ENCODE results near the gene ALOX12. TPM values are rescaled to one million over a fixed set of nuclear protein-coding genes. Genes with fewer than 3 reads are reported as not detected.
"Not testable (repeated sequence)": the region's sequence is repeated elsewhere in the genome, so short reads cannot be mapped to it uniquely, and the experiment has no call there.

The ALOX12 gene
- total and polyA plus RNA-seq, 10 donors: 0.15 to 2.5 (median 1.2) TPM

- intact Hi-C loops (cut with DNase I; ENCODE audit: low total_unique reads): no loop called here
- no peaks in the 10 kb centered on the region for H3K27me3 ChIP-seq (replicated peaks in 1 of 7)
- no peak overlapping the region for H3K27ac ChIP-seq
- H3K9me3 ChIP-seq: no peaks in the 10 kb centered on the region
- no peaks in the 10 kb centered on the region for H3K36me3 ChIP-seq
- peaks cover 0 to 7% (median 0%) of the 10 kb centered on the region in 6 donors for H3K4me1 ChIP-seq
- no peak for DNase-seq
- no peak overlapping the region for H3K4me3 ChIP-seq
- 84 to 93% (median 91%) methylated on average over 5 of the region's 5 CpGs for WGBS, 5 donors
- TF ChIP-seq POLR2AphosphoS5 (IDR thresholded peaks at IDR 0.05) (no peak), POLR2A (IDR thresholded peaks at IDR 0.05) (no peak), CTCF (IDR thresholded peaks at IDR 0.05 in 8 of 11, conservative IDR thresholded peaks at IDR 0.05 in 3 of 11) (no peak)
Measured at GRCh38 chr17:6953689-6954088, 42.2 kb upstream of the ALOX12 start.

DNA sequence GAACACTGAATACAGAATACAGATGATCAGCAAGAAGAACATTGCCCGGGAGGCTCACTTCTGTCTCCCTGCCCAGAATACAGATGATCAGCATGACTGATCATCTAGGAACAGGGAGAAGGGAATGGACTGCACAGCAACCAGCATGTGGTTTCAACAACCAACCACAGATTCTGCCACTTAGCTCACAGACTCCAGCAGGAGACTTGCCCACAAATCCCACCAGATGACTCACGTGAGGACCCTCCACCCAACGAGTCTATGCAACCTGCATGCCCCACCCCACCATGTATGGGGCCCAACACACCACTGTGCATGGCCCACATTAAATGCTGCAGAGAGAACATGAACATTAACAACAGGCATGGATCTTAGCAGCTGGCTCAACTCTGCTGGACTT is 36.1 kb upstream of the ALOX12 start:
- DNase-seq: no peak
- H3K4me1 ChIP-seq: no peaks in the 10 kb centered on the region
- no peak for TF ChIP-seq POLR2AphosphoS5 (IDR thresholded peaks at IDR 0.05)
- TF ChIP-seq CTCF (IDR thresholded peaks at IDR 0.05 in 8 of 11, conservative IDR thresholded peaks at IDR 0.05 in 3 of 11): no peak
- no peak for TF ChIP-seq POLR2A (IDR thresholded peaks at IDR 0.05)
- H3K4me3 ChIP-seq: no peak overlapping the region
- H3K27me3 ChIP-seq (replicated peaks in 1 of 7): no peaks in the 10 kb centered on the region
- 75 to 87% (median 83%) methylated on average over 3 of the region's 3 CpGs for WGBS, 5 donors
- no peak overlapping the region for H3K27ac ChIP-seq
- H3K36me3 ChIP-seq: no peaks in the 10 kb centered on the region
- intact Hi-C loops (cut with DNase I; ENCODE audit: low total_unique reads): no loop called here
- H3K9me3 ChIP-seq: no peaks in the 10 kb centered on the region

GRCh38 chr17:6969323-6969726 is 26.5 kb upstream of the ALOX12 start:
- no peak overlapping the region for H3K4me3 ChIP-seq
- H3K27me3 ChIP-seq (replicated peaks in 1 of 7): no peaks in the 10 kb centered on the region
- no peak for TF ChIP-seq POLR2A (IDR thresholded peaks at IDR 0.05)
- TF ChIP-seq CTCF (IDR thresholded peaks at IDR 0.05 in 8 of 11, conservative IDR thresholded peaks at IDR 0.05 in 3 of 11): no peak
- no peak for TF ChIP-seq POLR2AphosphoS5 (IDR thresholded peaks at IDR 0.05)
- no peak for DNase-seq
- no peaks in the 10 kb centered on the region for H3K36me3 ChIP-seq
- WGBS, 5 donors: 49 to 84% (median 58%) methylated on average over 4 of the region's 4 CpGs
- H3K9me3 ChIP-seq: no peaks in the 10 kb centered on the region
- intact Hi-C loops (cut with DNase I; ENCODE audit: low total_unique reads): no loop called here
- no peaks in the 10 kb centered on the region for H3K4me1 ChIP-seq
- H3K27ac ChIP-seq: no peak overlapping the region

DNA sequence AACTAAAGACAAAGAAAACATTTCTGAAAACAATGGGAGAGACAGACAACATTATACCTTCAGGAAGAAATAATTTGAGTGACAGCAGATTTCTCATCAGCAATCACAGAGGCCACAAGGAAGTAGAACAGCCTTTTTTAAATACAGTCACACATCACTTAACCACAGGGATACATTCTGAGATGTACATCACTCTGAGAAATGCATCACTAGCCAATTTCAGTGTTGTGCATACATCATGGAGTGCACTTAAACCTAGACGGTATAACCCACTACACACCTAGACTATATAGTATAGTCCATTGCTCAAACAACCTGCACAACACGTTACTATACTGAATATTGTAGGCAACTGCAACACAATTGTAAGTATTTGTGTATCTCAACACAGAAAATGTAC is 24.9 kb upstream of the ALOX12 start:
- no peaks in the 10 kb centered on the region for H3K4me1 ChIP-seq
- 73 to 97% (median 80%) methylated on average over 2 of the region's 2 CpGs for WGBS, 5 donors
- no peak for TF ChIP-seq POLR2A (IDR thresholded peaks at IDR 0.05)
- TF ChIP-seq POLR2AphosphoS5 (IDR thresholded peaks at IDR 0.05): no peak
- TF ChIP-seq CTCF (IDR thresholded peaks at IDR 0.05 in 8 of 11, conservative IDR thresholded peaks at IDR 0.05 in 3 of 11): no peak
- H3K27ac ChIP-seq: no peak overlapping the region
- H3K4me3 ChIP-seq: no peak overlapping the region
- H3K36me3 ChIP-seq: no peaks in the 10 kb centered on the region
- H3K9me3 ChIP-seq: no peaks in the 10 kb centered on the region
- intact Hi-C loops (cut with DNase I; ENCODE audit: low total_unique reads): no loop called here
- DNase-seq: no peak
- H3K27me3 ChIP-seq (replicated peaks in 1 of 7): no peaks in the 10 kb centered on the region

GRCh38 chr17:6979440-6979839 is 16.4 kb upstream of the ALOX12 start:
- WGBS, 5 donors: 93 to 98% (median 96%) methylated on average over 5 of the region's 5 CpGs
- intact Hi-C loops (cut with DNase I; ENCODE audit: low total_unique reads); H3K27me3 ChIP-seq (replicated peaks in 1 of 7): not testable (repeated sequence)

More at GRCh38 chr17:6979440-6979839, 16.4 kb upstream of the ALOX12 start:
- not testable (repeated sequence) for H3K4me1 ChIP-seq, H3K36me3 ChIP-seq, DNase-seq, H3K27ac ChIP-seq, H3K4me3 ChIP-seq
- H3K9me3 ChIP-seq: peaks cover 0 to 15% (median 6%) of the 10 kb centered on the region in 8 donors

Measured in spleen (tissue), 11 donors.